K562 (cell line): ENCODE measurements around the gene CKAP5. TPM values are rescaled to one million over a fixed set of nuclear protein-coding genes. Genes with fewer than 3 reads are reported as not detected.

ENCODE experiments used
- CBX5 ChIP-seq: IDR thresholded peaks from 2 replicates; pipeline ENCODE4 v1.6.1; 2014; ENCODE audit warnings: low read depth, borderline replicate concordance
- CREB1 ChIP-seq, 2 experiments: sonication (generic) in 1 of 2; formaldehyde crosslinking in 1 of 2; IDR thresholded peaks; 2 replicates each; pipeline versions ENCODE4 v1.6.1 to v1.8.0; 2012 to 2022; ENCODE audit warnings: inconsistent platforms in 1 of 2, mild to moderate bottlenecking in 1 of 2, missing genetic modification reagents in 1 of 2, moderate library complexity in 1 of 2
- FOXK1 ChIP-seq: sonication (generic); formaldehyde crosslinking; IDR thresholded peaks from 2 replicates; pipeline ENCODE4 v1.8.0; 2022; ENCODE audit warnings: missing genetic modification reagents, mild to moderate bottlenecking, borderline replicate concordance
- HMGN3 ChIP-seq: IDR thresholded peaks from 2 replicates; pipeline ENCODE4 v1.6.1; 2011; ENCODE audit warnings: borderline replicate concordance, low read depth, mild to moderate bottlenecking, mixed read lengths, low read length; ENCODE audit not compliant: insufficient read length; ENCODE audit errors: extremely low read depth
- IFI16 ChIP-seq: fragments of 250-450 bp; sonication (Bioruptor Pico); IDR thresholded peaks from 2 replicates; pipeline ENCODE4 v2.1.2; 2022; ENCODE audit warnings: mild to moderate bottlenecking, inconsistent platforms
- NR3C1 ChIP-seq: sonication (generic); formaldehyde crosslinking; IDR thresholded peaks from 2 replicates; pipeline ENCODE4 v1.8.1; 2022; ENCODE audit warnings: missing genetic modification reagents
- PPARD ChIP-seq: fragments of 250-450 bp; sonication (Bioruptor Pico); IDR thresholded peaks from 2 replicates; pipeline ENCODE4 v1.8.0; 2022; ENCODE audit warnings: inconsistent platforms, mild to moderate bottlenecking, moderate library complexity
- PTTG1 ChIP-seq: fragments of 450-650 bp; IDR thresholded peaks from 2 replicates; pipeline ENCODE4 v1.6.1; 2016; ENCODE audit warnings: low read depth, mild to moderate bottlenecking, missing genetic modification characterization, missing compliant biosample characterization
- SREBF2 ChIP-seq: sonication (generic); formaldehyde crosslinking; IDR thresholded peaks from 2 replicates; pipeline ENCODE4 v1.4.0; 2020; ENCODE audit warnings: mild to moderate bottlenecking, missing genetic modification reagents
- TAF15 ChIP-seq: fragments of 200-400 bp; formaldehyde crosslinking; IDR thresholded peaks from 2 replicates; pipeline ENCODE4 v1.6.1; 2017; ENCODE audit warnings: mild to moderate bottlenecking, low read depth, low read length, moderate library complexity
- TEAD1 ChIP-seq, 2 experiments: fragments of 450-650 bp in 1 of 2; sonication (generic) in 1 of 2; formaldehyde crosslinking; IDR thresholded peaks; 2 replicates each; pipeline versions ENCODE4 v1.4.0 to v1.8.0; 2020 to 2022; ENCODE audit warnings: mild to moderate bottlenecking in 2 of 2, missing genetic modification reagents in 1 of 2
- TOE1 ChIP-seq, 2 experiments: fragments of 450-650 bp in 1 of 2; sonication (generic) in 1 of 2; formaldehyde crosslinking in 1 of 2; IDR thresholded peaks; 2 replicates each; pipeline versions ENCODE4 v1.7.1 to v1.8.0; 2016 to 2022; ENCODE audit warnings: borderline replicate concordance in 2 of 2, mild to moderate bottlenecking in 2 of 2, antibody characterized with exemption in 1 of 2, inconsistent platforms in 1 of 2, low read depth in 1 of 2, missing genetic modification reagents in 1 of 2, moderate library complexity in 1 of 2
- U2AF1 ChIP-seq: fragments of 200-400 bp; formaldehyde crosslinking; optimal IDR thresholded peaks from 2 replicates; pipeline ENCODE3; 2017; ENCODE audit warnings: mild to moderate bottlenecking, low read depth, low read length, moderate library complexity
- XRCC5 ChIP-seq: fragments of 200-400 bp; formaldehyde crosslinking; IDR thresholded peaks from 2 replicates; pipeline ENCODE4 v1.6.1; 2017; ENCODE audit warnings: low read depth, mild to moderate bottlenecking, low read length
- ZFX ChIP-seq: sonication (generic); formaldehyde crosslinking; IDR thresholded peaks from 2 replicates; pipeline ENCODE4 v1.8.0; 2022; ENCODE audit warnings: mild to moderate bottlenecking, missing genetic modification reagents, moderate library complexity
- ZNF785 ChIP-seq: fragments of 250-450 bp; sonication (Bioruptor Pico); IDR thresholded peaks from 2 replicates; pipeline ENCODE4 v1.4.0; 2020; ENCODE audit warnings: mild to moderate bottlenecking
- polyA plus RNA-seq, 8 experiments: library from polyadenylated mRNA; depleted of rRNA in 4 of 8; stranded (reverse) in 5 of 8; unstranded in 3 of 8; fragments of >200 nt; fragmentation: Nextera tagmentation in 2 of 8; fragmentation: Illumina TruSeq in 1 of 8; extraction: Ambion mirVana in 2 of 8; extraction: Trizol in 1 of 8; gene quantifications; 2 replicates each; pipeline versions ENCODE4 v1.2.1 to v1.2.3, GENCODE V29; 2011 to 2014; ENCODE audit warnings: inconsistent platforms in 1 of 8, missing spikeins in 1 of 8
- total RNA-seq, 7 experiments: library from RNA; depleted of rRNA in 6 of 7; stranded (reverse); fragments of >200 nt in 6 of 7; fragmentation: Illumina TruSeq in 2 of 7; extraction: Trizol in 2 of 7; gene quantifications; 2 replicates each; pipeline versions ENCODE4 v1.2.1 to v1.2.3, GENCODE V29; 2011 to 2021; ENCODE audit warnings: low replicate concordance in 1 of 7
- TF ChIP-seq, protein P1 (sequence below): sonication (generic); formaldehyde crosslinking; IDR thresholded peaks from 2 replicates; pipeline ENCODE4 v1.9.0; 2022; ENCODE audit warnings: mild to moderate bottlenecking, missing genetic modification reagents
- TF ChIP-seq, protein P2 (sequence below): fragments of 450-650 bp; IDR thresholded peaks from 2 replicates; pipeline ENCODE4 v1.7.1; 2018; ENCODE audit warnings: mild to moderate bottlenecking, low read depth; ENCODE audit not compliant: partially characterized antibody

Gene CKAP5
- total and polyA plus RNA-seq, 9 of the 15 experiments (the other 6 are each of a cell fraction or from before 2014, with no cell fraction given), result 60.1 to 239 (median 139) TPM

DNA sequence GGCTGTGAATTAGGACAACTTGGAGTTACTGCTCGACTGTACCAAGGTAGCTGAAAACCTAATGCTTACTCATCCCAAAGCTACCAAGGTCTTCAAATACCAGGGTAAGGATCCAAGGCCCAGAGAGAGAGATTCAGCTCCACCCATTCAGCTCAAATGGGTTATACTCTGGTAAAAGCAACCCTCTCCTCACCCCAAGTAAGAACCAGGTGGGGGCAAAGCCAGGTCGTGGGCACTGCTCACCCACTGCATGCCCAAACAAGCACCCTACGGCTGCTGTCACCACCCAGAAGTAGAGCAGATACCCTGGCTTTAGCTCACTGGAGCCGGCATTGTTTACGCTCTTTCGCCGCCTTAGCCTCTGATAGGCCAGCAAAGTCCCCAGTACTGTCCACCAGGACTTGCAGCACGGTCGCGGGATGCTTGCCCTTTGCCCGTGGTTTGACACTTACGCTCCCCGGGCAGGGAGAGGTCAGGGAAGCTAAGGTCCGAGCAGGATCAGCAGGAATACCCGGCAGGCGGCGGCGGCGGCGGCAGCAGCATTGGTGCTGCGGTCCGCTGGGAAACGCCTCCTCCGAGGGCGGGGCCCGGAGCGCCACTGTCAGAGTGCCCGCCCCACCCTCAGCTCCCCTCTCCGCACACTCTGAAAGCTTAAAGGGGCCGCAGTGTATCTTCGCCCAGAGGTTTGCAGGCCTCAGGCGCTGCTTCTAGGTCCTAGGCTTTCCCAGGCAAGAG is 19.6 kb downstream of the CKAP5 start (continued):
- TF ChIP-seq CREB1 (IDR thresholded peaks at IDR 0.05), result no peak
- TF ChIP-seq CREB1 (CRISPR knock-in tag; IDR thresholded peaks at IDR 0.05), result no peak
- no peak for TF ChIP-seq TEAD1 (CRISPR knock-in tag; IDR thresholded peaks at IDR 0.05)
- no peak for TF ChIP-seq NR3C1
- TF ChIP-seq HMGN3, result peak; percentile 56
- TF ChIP-seq PPARD (CRISPR knock-in tag), result no peak
- peak; percentile 25; the same call in 1 of the 2 replicates for TF ChIP-seq TOE1 (IDR thresholded peaks at IDR 0.05; ENCODE audit: borderline replicate concordance)
- no peak for TF ChIP-seq TOE1 (CRISPR knock-in tag; IDR thresholded peaks at IDR 0.05; ENCODE audit: borderline replicate concordance, low read depth)
- TF ChIP-seq PTTG1 (tag), result no peak
- TF ChIP-seq U2AF1, result no peak
- TF ChIP-seq TAF15, result no peak
- no peak for TF ChIP-seq IFI16 (CRISPR knock-in tag)
- TF ChIP-seq, protein P1, sequence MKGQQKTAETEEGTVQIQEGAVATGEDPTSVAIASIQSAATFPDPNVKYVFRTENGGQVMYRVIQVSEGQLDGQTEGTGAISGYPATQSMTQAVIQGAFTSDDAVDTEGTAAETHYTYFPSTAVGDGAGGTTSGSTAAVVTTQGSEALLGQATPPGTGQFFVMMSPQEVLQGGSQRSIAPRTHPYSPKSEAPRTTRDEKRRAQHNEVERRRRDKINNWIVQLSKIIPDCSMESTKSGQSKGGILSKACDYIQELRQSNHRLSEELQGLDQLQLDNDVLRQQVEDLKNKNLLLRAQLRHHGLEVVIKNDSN (CRISPR knock-in tag), result no peak
- TF ChIP-seq XRCC5, result no peak
- TF ChIP-seq CBX5, result no peak
- TF ChIP-seq ZFX (CRISPR knock-in tag), result 0 out of 2 replicates have a peak, but pooled peaks have one; percentile 22
- TF ChIP-seq, protein P2, sequence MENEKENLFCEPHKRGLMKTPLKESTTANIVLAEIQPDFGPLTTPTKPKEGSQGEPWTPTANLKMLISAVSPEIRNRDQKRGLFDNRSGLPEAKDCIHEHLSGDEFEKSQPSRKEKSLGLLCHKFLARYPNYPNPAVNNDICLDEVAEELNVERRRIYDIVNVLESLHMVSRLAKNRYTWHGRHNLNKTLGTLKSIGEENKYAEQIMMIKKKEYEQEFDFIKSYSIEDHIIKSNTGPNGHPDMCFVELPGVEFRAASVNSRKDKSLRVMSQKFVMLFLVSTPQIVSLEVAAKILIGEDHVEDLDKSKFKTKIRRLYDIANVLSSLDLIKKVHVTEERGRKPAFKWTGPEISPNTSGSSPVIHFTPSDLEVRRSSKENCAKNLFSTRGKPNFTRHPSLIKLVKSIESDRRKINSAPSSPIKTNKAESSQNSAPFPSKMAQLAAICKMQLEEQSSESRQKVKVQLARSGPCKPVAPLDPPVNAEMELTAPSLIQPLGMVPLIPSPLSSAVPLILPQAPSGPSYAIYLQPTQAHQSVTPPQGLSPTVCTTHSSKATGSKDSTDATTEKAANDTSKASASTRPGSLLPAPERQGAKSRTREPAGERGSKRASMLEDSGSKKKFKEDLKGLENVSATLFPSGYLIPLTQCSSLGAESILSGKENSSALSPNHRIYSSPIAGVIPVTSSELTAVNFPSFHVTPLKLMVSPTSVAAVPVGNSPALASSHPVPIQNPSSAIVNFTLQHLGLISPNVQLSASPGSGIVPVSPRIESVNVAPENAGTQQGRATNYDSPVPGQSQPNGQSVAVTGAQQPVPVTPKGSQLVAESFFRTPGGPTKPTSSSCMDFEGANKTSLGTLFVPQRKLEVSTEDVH, result no peak
- TF ChIP-seq ZNF785, result no peak
- TF ChIP-seq FOXK1 (CRISPR knock-in tag), result 0 out of 2 replicates have a peak, but pooled peaks have one; percentile 14
- TF ChIP-seq SREBF2 (CRISPR knock-in tag), result no peak
